ENCODE results near the gene HHLA2.

The HHLA2 gene

DNA sequence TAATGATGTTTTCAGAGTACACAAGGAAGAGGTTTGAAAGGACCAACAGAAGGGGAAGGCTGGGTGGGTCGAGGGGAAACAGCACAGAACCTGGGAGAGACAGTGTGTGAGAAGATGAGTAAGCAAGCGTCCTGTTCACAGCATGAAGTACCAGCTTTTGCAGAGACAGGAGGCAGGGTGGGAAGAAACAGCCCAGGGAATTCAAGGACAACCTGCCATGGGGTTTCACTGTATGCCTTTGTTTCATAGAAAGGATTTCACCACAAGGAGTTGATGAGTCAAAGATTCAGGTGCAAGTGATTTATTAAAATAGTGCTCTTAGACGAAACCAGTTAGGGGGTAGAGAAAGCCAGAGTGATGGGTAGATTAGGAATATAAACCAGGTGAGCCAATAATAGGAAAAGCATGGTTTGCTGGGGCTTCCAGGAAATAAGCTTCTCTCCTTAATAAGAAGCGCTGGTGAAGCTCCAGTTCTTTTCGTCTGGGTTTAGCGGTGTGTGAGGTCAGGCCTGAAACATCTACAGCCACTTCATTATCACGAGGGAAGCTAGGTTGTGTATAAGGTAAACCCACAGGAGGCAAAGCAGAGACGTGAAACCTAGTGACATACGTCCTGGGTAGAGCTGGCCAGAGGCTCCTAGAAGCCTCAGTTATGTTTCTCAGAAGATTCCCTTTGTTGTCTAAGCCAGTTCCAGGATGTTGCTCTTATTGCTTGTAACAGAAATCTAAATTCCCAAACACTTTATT is 3.9 kb downstream of the HHLA2 start:
- no peak for DNase-seq (ENCODE audit: low read depth)
- H3K4me3 ChIP-seq (ENCODE audit: low read depth, low read length) = no peak overlapping the region
- TF ChIP-seq CTCF (IDR thresholded peaks at IDR 0.05; ENCODE audit: low read depth, low read length, missing control alignments) = no peak

- TF ChIP-seq CTCF (IDR thresholded peaks at IDR 0.05; ENCODE audit: low read depth, low read length, missing control alignments) = no peak
- no peak for DNase-seq (ENCODE audit: low read depth)
Measured at GRCh38 chr3:108301695-108302404, 5.5 kb downstream of the HHLA2 start.

DNA sequence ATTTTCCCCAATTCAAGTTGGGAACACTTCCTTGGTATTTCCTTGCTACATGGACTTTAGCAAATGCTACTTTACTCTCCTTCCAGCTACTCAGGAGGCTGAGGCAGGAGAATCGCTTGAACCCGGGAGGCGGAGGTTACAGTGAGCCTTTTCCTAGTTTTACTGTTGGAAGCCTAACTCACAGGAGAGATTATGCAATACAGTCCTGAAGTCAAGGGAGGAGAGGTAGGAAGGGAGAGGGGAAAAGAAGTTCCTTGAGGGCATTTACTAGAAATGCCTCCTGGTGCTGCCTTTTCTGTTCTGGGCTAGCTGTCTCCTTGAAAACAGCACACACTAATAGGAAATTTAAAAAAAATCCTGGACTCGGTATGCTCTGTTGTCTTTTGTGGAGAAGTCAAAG is 6.2 kb downstream of the HHLA2 start:
- no peak overlapping the region for H3K4me3 ChIP-seq (ENCODE audit: low read depth, low read length)
- TF ChIP-seq CTCF (IDR thresholded peaks at IDR 0.05; ENCODE audit: low read depth, low read length, missing control alignments) = no peak
- DNase-seq (ENCODE audit: low read depth) = no peak

More at GRCh38 chr3:108301695-108302404, 5.5 kb downstream of the HHLA2 start:
- H3K4me3 ChIP-seq (ENCODE audit: low read depth, low read length) = no peak overlapping the region

- no peak overlapping the region for H3K4me3 ChIP-seq (ENCODE audit: low read depth, low read length)
- no peak for DNase-seq (ENCODE audit: low read depth)
- no peak for TF ChIP-seq CTCF (IDR thresholded peaks at IDR 0.05; ENCODE audit: low read depth, low read length, missing control alignments)
Measured at GRCh38 chr3:108305484-108306172, 9.3 kb downstream of the HHLA2 start.

DNA sequence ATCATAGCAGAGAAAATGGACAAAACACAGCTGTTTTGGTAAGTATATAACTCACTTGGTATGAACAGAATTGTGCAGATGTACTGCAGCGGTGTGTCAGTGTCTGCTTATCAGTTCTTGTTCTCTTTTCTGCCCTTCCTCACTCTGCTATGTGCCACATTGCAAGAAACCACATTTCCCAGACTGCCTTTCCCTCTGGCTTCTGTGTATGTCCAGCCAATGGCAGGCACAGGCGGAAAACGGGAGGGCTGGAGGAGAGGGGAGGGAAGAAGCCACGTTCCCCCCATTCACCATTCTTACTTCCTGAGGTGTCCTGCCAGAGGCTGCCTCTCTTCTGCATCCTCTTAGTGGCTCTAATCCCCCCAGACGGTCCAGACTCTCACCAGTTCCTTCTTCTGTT is 15.4 kb downstream of the HHLA2 start:
- TF ChIP-seq CTCF (IDR thresholded peaks at IDR 0.05; ENCODE audit: low read depth, low read length, missing control alignments) = no peak
- DNase-seq (ENCODE audit: low read depth) = no peak
- H3K4me3 ChIP-seq (ENCODE audit: low read depth, low read length) = no peak overlapping the region

DNA sequence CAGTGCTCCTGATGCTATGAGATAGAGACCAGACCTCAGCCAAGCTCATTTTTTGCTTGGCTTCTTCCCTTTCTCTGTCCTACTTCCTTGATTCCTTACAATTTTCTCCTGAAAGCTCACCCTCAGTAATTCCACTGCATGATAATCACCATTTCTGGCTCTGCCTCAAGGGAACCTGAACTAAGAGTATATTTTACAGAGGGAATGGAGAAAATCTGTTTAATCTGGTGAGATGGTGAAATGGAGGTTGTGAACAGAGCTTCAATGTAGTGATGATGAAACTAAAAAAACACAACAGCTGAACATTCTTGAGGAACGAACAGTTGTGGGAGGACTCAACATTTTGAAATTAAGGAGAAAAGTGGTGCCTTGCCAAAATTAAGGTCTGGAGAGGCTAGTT is 16.3 kb downstream of the HHLA2 start:
- no peak for TF ChIP-seq CTCF (IDR thresholded peaks at IDR 0.05; ENCODE audit: low read depth, low read length, missing control alignments)
- no peak for DNase-seq (ENCODE audit: low read depth)
- H3K4me3 ChIP-seq (ENCODE audit: low read depth, low read length) = no peak overlapping the region
